Stomach (tissue), 9 donors: Measurements from ENCODE around the gene MCHR1. TPM values are rescaled to one million over a fixed set of nuclear protein-coding genes. Genes with fewer than 3 reads are reported as not detected.

Source experiments
- DNase-seq, 2 donors: peaks; one replicate each; pipeline versions ENCODE4 v3.0.0 to v3.0.0-alpha.2; 2013 to 2019
- H3K27ac ChIP-seq, 5 donors: fragments of 200-600 bp in 4 of 5; sonication (generic) in 4 of 5; one replicate each; pipeline ENCODE4 v1.5.1; 2013 to 2019; ENCODE audit warnings: mild to moderate bottlenecking in 1 of 5, moderate library complexity in 1 of 5
- H3K27me3 ChIP-seq, 3 donors: fragments of 200-600 bp; sonication (generic); one replicate each; pipeline ENCODE4 v1.5.1; 2017 to 2019; ENCODE audit warnings: mixed run types in 1 of 3
- H3K36me3 ChIP-seq, 4 donors: fragments of 200-600 bp; sonication (generic); 1 replicate in 3 of 4; 2 replicates in 1 of 4; pipeline ENCODE4 v1.5.1; 2016 to 2019
- H3K4me1 ChIP-seq, 4 donors: fragments of 200-600 bp; sonication (generic); one replicate each; pipeline ENCODE4 v1.5.1; 2016 to 2019
- H3K4me3 ChIP-seq, 4 donors: fragments of 200-600 bp; sonication (generic) in 3 of 4; one replicate each; pipeline ENCODE4 v1.5.1; 2016 to 2019; ENCODE audit warnings: mild to moderate bottlenecking in 1 of 4
- H3K9me3 ChIP-seq, 4 donors: fragments of 200-600 bp; sonication (generic); one replicate each; pipeline ENCODE4 v1.5.1; 2016 to 2019
- EP300 ChIP-seq: sonication (generic); formaldehyde crosslinking; IDR thresholded peaks from one replicate; pipeline ENCODE4 v1.6.1; 2017; ENCODE audit warnings: antibody characterized with exemption
- POLR2A ChIP-seq, 4 donors: fragments of 450-650 bp; IDR thresholded peaks; one replicate each; pipeline ENCODE4 v1.6.1; 2016; ENCODE audit warnings: antibody characterized with exemption in 4 of 4, control low read depth in 2 of 4, mild to moderate bottlenecking in 1 of 4, moderate library complexity in 1 of 4
- POLR2AphosphoS5 ChIP-seq, 3 donors: sonication (generic); formaldehyde crosslinking; IDR thresholded peaks; one replicate each; pipeline ENCODE4 v1.6.1; 2016; ENCODE audit warnings: antibody characterized with exemption in 3 of 3
- whole genome bisulfite sequencing, 5 donors: extraction: QIAGEN DNeasy Blood & Tissue Kit in 3 of 5; methylation state at CpG; one replicate each; pipeline versions ENCODE4 v1.1.5 to v1.1.7; 2013 to 2018; 5-methylcytosine and 5-hydroxymethylcytosine counted together
- intact Hi-C: fragments of 100-400 bp; cut with DNase I; formaldehyde crosslinking; loops from one replicate; pipeline ENCODE4 v1.15.1; 2023; ENCODE audit warnings: low total_unique reads
- polyA plus RNA-seq, 3 donors: library from polyadenylated mRNA; stranded (reverse); fragments of 200-250 nt; gene quantifications; one replicate each; pipeline ENCODE4 v1.2.3, GENCODE V29; 2013
- total RNA-seq, 5 donors: library from RNA; depleted of rRNA; stranded (reverse); fragments of >200 nt; gene quantifications; one replicate each; pipeline versions ENCODE4 v1.1.0 to v1.2.3, GENCODE V29; 2014 to 2016
- TF ChIP-seq, protein P1 (sequence below), 7 experiments: fragments of 450-650 bp in 4 of 7; fragments of 200-600 bp in 3 of 7; sonication (generic) in 3 of 7; IDR thresholded peaks; one replicate each; pipeline ENCODE4 v1.5.1; 2016 to 2019; ENCODE audit warnings: antibody characterized with exemption in 7 of 7, control low read depth in 2 of 7, mild to moderate bottlenecking in 1 of 7
- donor health status: healthy with polysubstance abuse.
- donor health status: Bipolar disorder and iron deficiency.
- donor health status: healthy.

MCHR1 gene
- total and polyA plus RNA-seq, 8 donors = 0.08 to 0.25 TPM; not detected in 6

DNA sequence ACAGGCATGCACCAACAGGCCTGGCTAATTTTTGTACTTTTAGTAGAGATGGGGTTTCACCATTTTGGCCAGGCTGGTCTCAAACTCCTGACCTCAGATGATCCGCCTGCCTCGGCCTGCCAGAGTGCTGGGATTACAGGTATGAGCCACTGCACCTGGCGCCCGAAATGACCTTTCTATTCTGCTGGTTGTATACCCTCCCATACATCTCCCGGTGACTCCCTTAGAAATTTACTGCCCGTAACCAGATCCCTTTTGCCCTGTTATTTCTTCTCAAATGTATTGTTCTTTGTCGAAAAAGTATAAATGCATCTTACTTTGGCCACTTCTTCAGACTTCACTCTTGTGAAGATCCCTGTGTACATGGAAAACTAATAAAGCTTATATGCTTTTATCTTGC lies 22.0 kb downstream of the MCHR1 start:
- intact Hi-C loops = no loop called here
- Histone ChIP-seq H3K36me3 (no peaks in the 10 kb centered on the region), H3K4me3 (no peak overlapping the region), H3K27me3 (no peaks in the 10 kb centered on the region), H3K4me1 (no peaks in the 10 kb centered on the region), H3K27ac (no peak overlapping the region), H3K9me3 (no peaks in the 10 kb centered on the region)
- WGBS, 5 donors = 85 to 92% (median 87%) methylated on average over 7 of the region's 7 CpGs
- no peak for DNase-seq
- TF ChIP-seq POLR2A (IDR thresholded peaks at IDR 0.05) (no peak), POLR2AphosphoS5 (IDR thresholded peaks at IDR 0.05) (no peak), EP300 (no peak)
- TF ChIP-seq, protein P1, sequence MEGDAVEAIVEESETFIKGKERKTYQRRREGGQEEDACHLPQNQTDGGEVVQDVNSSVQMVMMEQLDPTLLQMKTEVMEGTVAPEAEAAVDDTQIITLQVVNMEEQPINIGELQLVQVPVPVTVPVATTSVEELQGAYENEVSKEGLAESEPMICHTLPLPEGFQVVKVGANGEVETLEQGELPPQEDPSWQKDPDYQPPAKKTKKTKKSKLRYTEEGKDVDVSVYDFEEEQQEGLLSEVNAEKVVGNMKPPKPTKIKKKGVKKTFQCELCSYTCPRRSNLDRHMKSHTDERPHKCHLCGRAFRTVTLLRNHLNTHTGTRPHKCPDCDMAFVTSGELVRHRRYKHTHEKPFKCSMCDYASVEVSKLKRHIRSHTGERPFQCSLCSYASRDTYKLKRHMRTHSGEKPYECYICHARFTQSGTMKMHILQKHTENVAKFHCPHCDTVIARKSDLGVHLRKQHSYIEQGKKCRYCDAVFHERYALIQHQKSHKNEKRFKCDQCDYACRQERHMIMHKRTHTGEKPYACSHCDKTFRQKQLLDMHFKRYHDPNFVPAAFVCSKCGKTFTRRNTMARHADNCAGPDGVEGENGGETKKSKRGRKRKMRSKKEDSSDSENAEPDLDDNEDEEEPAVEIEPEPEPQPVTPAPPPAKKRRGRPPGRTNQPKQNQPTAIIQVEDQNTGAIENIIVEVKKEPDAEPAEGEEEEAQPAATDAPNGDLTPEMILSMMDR (IDR thresholded peaks at IDR 0.05) = no peak

DNA sequence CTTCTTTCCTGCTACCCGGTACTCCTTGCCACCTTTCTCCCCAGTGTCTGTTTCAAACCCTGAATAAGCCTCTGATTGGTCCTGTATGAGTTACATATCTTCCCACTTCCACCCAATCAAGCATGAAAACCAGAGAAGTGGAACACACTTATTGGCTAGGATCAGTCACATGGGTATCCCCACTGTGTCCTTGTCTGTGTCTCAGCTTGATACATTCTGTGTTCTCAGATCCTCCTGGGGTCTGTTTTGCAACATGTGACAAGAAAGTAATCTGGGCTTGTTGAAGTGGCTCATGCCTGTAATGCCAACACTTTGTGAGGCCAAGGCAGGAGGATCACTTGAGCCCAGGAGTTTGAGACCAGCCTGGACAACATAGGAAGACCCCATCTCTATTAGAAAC lies 23.9 kb downstream of the MCHR1 start:
- intact Hi-C loops = no loop called here
- H3K4me3 ChIP-seq = no peak overlapping the region
- peaks cover 0 to 5% (median 0%) of the 10 kb centered on the region in 4 donors for H3K9me3 ChIP-seq
- no peak for DNase-seq
- TF ChIP-seq POLR2AphosphoS5 (IDR thresholded peaks at IDR 0.05) = no peak
- TF ChIP-seq, protein P1 (IDR thresholded peaks at IDR 0.05) = no peak
- no peak for TF ChIP-seq EP300
- TF ChIP-seq POLR2A (IDR thresholded peaks at IDR 0.05) = no peak
- 71 to 100% (median 86%) methylated on average over 1 of the region's 1 CpG for WGBS, 5 donors
- H3K36me3 ChIP-seq = no peaks in the 10 kb centered on the region
- no peaks in the 10 kb centered on the region for H3K27me3 ChIP-seq
- no peaks in the 10 kb centered on the region for H3K4me1 ChIP-seq
- no peak overlapping the region for H3K27ac ChIP-seq

DNA sequence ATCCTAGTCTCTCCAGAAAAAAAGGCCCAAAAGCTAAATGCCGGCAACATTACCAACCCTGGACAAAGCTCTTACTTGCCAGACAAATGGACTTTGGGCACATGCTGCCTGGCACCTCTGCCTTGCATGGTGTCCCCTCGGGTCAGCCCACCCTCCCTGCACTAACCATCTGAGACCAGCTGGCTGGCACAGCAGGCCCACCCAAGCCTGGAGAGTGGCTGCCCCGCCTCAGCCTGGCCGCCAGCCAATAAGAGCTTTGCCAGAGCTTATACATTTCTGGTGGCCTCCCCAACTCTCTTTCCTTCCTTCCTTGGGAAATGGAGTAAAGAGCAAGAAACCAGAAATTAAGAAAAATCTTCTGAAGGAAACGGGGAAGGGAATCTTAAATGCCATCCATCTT lies 24.5 kb downstream of the MCHR1 start:
- DNase-seq = peak in 1 of 2 donors; percentile 48
- Histone ChIP-seq H3K27ac (no peak overlapping the region), H3K27me3 (no peaks in the 10 kb centered on the region), H3K4me1 (no peaks in the 10 kb centered on the region), H3K4me3 (no peak overlapping the region), H3K9me3 (peaks cover 0 to 5% (median 0%) of the 10 kb centered on the region in 4 donors), H3K36me3 (no peaks in the 10 kb centered on the region)
- whole genome bisulfite sequencing, 5 donors = 51 to 63% (median 60%) methylated on average over 3 to 5 of the region's 5 CpGs
- intact Hi-C loops = no loop called here
- no peak for TF ChIP-seq EP300
- no peak for TF ChIP-seq POLR2AphosphoS5 (IDR thresholded peaks at IDR 0.05)
- TF ChIP-seq POLR2A (IDR thresholded peaks at IDR 0.05) = no peak
- TF ChIP-seq, protein P1 (IDR thresholded peaks at IDR 0.05) = no peak

DNA sequence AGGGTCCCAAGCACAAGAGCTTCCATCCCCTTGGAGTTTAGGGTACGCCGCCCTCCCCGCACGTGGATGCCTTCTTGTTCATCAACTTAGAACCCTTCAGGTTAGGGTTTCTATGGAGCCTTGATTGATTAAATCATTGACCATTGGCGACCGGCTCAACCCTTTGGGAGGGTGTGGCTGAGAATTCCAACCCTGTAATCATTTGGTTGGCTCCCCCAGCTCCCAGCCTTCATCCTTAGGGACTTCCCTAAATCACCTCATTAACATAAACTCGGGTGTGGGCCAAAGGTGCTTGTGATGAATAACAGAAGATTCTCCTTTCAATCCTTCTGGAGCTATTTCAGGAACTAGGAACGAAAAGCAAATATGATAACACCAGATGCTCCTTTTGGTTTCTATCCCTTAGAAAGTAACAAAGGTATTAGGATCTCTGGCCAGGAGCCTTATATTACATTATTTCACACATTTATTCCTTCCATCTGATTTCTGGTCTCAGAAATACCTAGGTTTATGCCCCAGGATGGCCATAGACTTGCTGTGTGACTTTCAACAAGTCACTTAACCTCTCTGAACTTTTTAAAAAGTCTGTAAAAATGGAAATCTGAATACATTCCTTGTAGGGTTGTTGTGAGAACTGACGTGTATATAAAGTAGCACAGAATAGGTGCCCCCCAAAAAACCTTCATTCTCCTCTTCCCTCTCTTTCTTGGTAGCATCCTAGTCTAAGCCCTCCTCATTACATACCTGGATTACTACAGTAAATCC lies 26.8 kb downstream of the MCHR1 start:
- TF ChIP-seq EP300 (no peak), POLR2A (IDR thresholded peaks at IDR 0.05) (no peak), POLR2AphosphoS5 (IDR thresholded peaks at IDR 0.05) (no peak)
- no peaks in the 10 kb centered on the region for H3K27me3 ChIP-seq
- no peaks in the 10 kb centered on the region for H3K36me3 ChIP-seq
- WGBS, 5 donors = 70 to 82% (median 71%) methylated on average over 9 of the region's 9 CpGs
- no peak overlapping the region for H3K4me3 ChIP-seq
- intact Hi-C loops = no loop called here
- no peak overlapping the region for H3K27ac ChIP-seq
- peaks cover 1 to 22% (median 12%) of the 10 kb centered on the region in 4 donors for H3K4me1 ChIP-seq
- peaks cover 0 to 5% (median 0%) of the 10 kb centered on the region in 4 donors for H3K9me3 ChIP-seq
- DNase-seq = no peak

DNA sequence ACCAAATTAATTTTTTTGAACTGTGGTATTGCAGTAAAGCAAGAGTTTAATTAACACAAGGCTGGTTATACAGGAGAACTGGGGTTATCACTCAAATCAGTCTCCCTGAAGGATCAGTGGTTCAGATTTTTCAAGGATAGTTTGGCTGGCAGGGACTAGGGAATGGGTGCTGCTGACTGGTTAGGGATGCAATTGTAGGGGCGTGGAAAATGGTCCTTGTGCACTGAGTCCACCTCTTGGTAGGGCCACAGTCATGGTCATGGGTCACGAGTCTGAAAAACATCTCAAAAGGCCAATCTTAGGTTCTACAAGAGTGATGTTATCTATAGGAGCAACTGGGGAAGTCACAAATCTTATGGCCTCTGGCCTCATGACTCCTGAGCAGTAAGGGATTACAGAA lies 27.9 kb downstream of the MCHR1 start:
- Histone ChIP-seq H3K27ac (no peak overlapping the region), H3K9me3 (peaks cover 0 to 5% (median 0%) of the 10 kb centered on the region in 4 donors), H3K36me3 (no peaks in the 10 kb centered on the region), H3K4me1 (peaks cover 6 to 29% (median 21%) of the 10 kb centered on the region in 4 donors), H3K4me3 (no peak overlapping the region), H3K27me3 (no peaks in the 10 kb centered on the region)
- intact Hi-C loops = no loop called here
- 86 to 97% (median 90%) methylated on average over 2 of the region's 2 CpGs for WGBS, 5 donors
- DNase-seq = no peak
- TF ChIP-seq, protein P1 (IDR thresholded peaks at IDR 0.05) = no peak
- TF ChIP-seq POLR2A (IDR thresholded peaks at IDR 0.05) (no peak), EP300 (no peak), POLR2AphosphoS5 (IDR thresholded peaks at IDR 0.05) (no peak)
